HepG2 (cell line): Measurements from ENCODE around the gene THSD4. TPM values are rescaled to one million over a fixed set of nuclear protein-coding genes. Genes with fewer than 3 reads are reported as not detected.

Experiments used
- ATAC-seq: fragments of 200-7000 bp; cut with Tn5 transposase; 3 replicates; pipeline ENCODE4 v1.9.1; 2020; ENCODE audit warnings: mild to moderate bottlenecking, moderate library complexity
- BruUV-seq: library from RNA; stranded (reverse); fragments of 400-500 nt; replicated peaks from 2 replicates; lab custom pipeline; 2021; lab: Mats Ljungman, UMichigan
- CTCF ChIA-PET: fragments of 300-600 bp; formaldehyde crosslinking; extraction: SDS; loops from one replicate; lab custom pipeline; 2021; ENCODE audit warnings: low total read pairs, inconsistent platforms, low intra/inter-chr PET ratio; lab: Yijun Ruan, JAX
- POLR2A ChIA-PET: fragments of 350-600 bp; sonication (Branson Sonifier 250); formaldehyde crosslinking; loops from one replicate; lab custom pipeline; 2020; ENCODE audit warnings: antibody characterized with exemption, inconsistent platforms; lab: Yijun Ruan, JAX
- DNase-seq: peaks from one replicate; pipeline ENCODE4 v3.0.0-alpha.2; 2015; ENCODE audit warnings: low spot score
- FAIRE-seq: peaks from 3 replicates; lab custom pipeline; 2011; peaks lifted over from hg19 to GRCh38; lab: Jason Lieb, UNC
- H2AFZ ChIP-seq: one replicate; pipeline ENCODE4 v1.6.1; 2011; ENCODE audit warnings: low read length, inconsistent platforms
- H3K27ac ChIP-seq: fragments of 300-600 bp; 3 replicates; pipeline ENCODE4 v1.8.0; 2011; ENCODE audit warnings: mixed run types, mild to moderate bottlenecking, mixed read lengths, low read length, inconsistent platforms; ENCODE audit not compliant: insufficient read depth; ENCODE audit errors: extremely low read length
- H3K27me3 ChIP-seq, 2 experiments: fragments of 200-600 bp in 1 of 2; 2 replicates in 1 of 2; 3 replicates in 1 of 2; pipeline versions ENCODE4 v1.6.0 to v1.8.0; 2011; ENCODE audit warnings: low read length in 2 of 2, mild to moderate bottlenecking in 2 of 2, moderate library complexity in 2 of 2, inconsistent platforms in 1 of 2; ENCODE audit not compliant: insufficient read depth in 2 of 2, control insufficient read depth in 1 of 2
- H3K36me3 ChIP-seq, 2 experiments: fragments of 200-600 bp in 1 of 2; replicated peaks in 1 of 2; 2 replicates in 1 of 2; 3 replicates in 1 of 2; pipeline versions ENCODE4 v1.5.1 to v1.8.0; 2011; ENCODE audit warnings: low read length in 2 of 2, inconsistent platforms in 1 of 2; ENCODE audit not compliant: insufficient read depth in 2 of 2, control insufficient read depth in 1 of 2
- H3K4me1 ChIP-seq: 2 replicates; pipeline ENCODE4 v1.5.1; 2012; ENCODE audit warnings: low read length, inconsistent platforms; ENCODE audit not compliant: insufficient read depth
- H3K4me2 ChIP-seq: 2 replicates; pipeline ENCODE4 v1.6.0; 2011; ENCODE audit warnings: low read depth, low read length, inconsistent platforms
- H3K4me3 ChIP-seq, 3 experiments: fragments of 200-600 bp in 1 of 3; sonication (generic), shearing (Covaris generic) in 1 of 3; replicated peaks in 1 of 3; 2 replicates each; pipeline ENCODE4 v1.5.1; 2011 to 2016; ENCODE audit warnings: low read length in 3 of 3, inconsistent platforms in 2 of 3, low read depth in 2 of 3, mild to moderate bottlenecking in 2 of 3, control low read depth in 1 of 3, mixed read lengths in 1 of 3; ENCODE audit not compliant: insufficient read depth in 1 of 3
- H3K79me2 ChIP-seq: one replicate; pipeline ENCODE4 v1.6.1; 2011; ENCODE audit warnings: low read length, inconsistent platforms; ENCODE audit not compliant: insufficient read depth
- H3K9ac ChIP-seq: 2 replicates; pipeline ENCODE4 v1.6.0; 2011; ENCODE audit warnings: mild to moderate bottlenecking, low read depth, low read length, inconsistent platforms; ENCODE audit not compliant: insufficient read depth
- H3K9me3 ChIP-seq: 2 replicates; pipeline ENCODE4 v1.5.1; 2012; ENCODE audit warnings: mild to moderate bottlenecking, low read length
- H4K20me1 ChIP-seq: 2 replicates; pipeline ENCODE4 v1.6.0; 2011; ENCODE audit warnings: inconsistent platforms, mild to moderate bottlenecking, low read length, moderate library complexity; ENCODE audit not compliant: insufficient read depth
- ETV5 ChIP-seq: IDR thresholded peaks from 2 replicates; pipeline ENCODE4 v1.6.1; 2018; ENCODE audit warnings: missing biosample characterization, missing genetic modification reagents, inconsistent platforms, borderline replicate concordance
- NFYC ChIP-seq: IDR thresholded peaks from 2 replicates; pipeline ENCODE4 v1.6.1; 2016; ENCODE audit warnings: missing genetic modification reagents, missing compliant biosample characterization
- PLRG1 ChIP-seq: fragments of 450-650 bp; conservative IDR thresholded peaks from 2 replicates; pipeline ENCODE4 v1.6.1; 2016
- ZEB1 ChIP-seq: IDR thresholded peaks from 2 replicates; pipeline ENCODE4 v1.6.1; 2012; ENCODE audit warnings: mild to moderate bottlenecking, low read depth, inconsistent platforms; ENCODE audit not compliant: insufficient replicate concordance
- ZFP36 ChIP-seq: fragments of 150-350 bp; IDR thresholded peaks from 2 replicates; pipeline ENCODE4 v1.6.1; 2018; ENCODE audit warnings: borderline replicate concordance, low read length, low read depth; ENCODE audit not compliant: partially characterized antibody
- ZNF121 ChIP-seq: sonication (generic); formaldehyde crosslinking; IDR thresholded peaks from 2 replicates; pipeline ENCODE4 v1.5.0; 2020; ENCODE audit warnings: mild to moderate bottlenecking, missing genetic modification reagents
- ZNF317 ChIP-seq: sonication (generic); formaldehyde crosslinking; IDR thresholded peaks from 2 replicates; pipeline ENCODE4 v1.5.0; 2020; ENCODE audit warnings: mild to moderate bottlenecking, missing genetic modification reagents
- ZNF431 ChIP-seq: sonication (generic); formaldehyde crosslinking; IDR thresholded peaks from 2 replicates; pipeline ENCODE4 v1.9.0; 2022; ENCODE audit warnings: missing genetic modification reagents, low read depth, mild to moderate bottlenecking, borderline replicate concordance
- WGBS: methylation state at CpG from one replicate; pipeline ENCODE4 v1.1.6; 2017; ENCODE audit warnings: low lambda C conversion rate; 5-methylcytosine and 5-hydroxymethylcytosine counted together
- in situ Hi-C: cut with HindIII; loops from 2 replicates; pipeline ENCODE4 v1.10.0; 2017; ENCODE audit warnings: low pct_unique_long_range_greater_than_20kb; ENCODE audit not compliant: extremely low pct_ligation_motif_present
- intact Hi-C: fragments of 100-400 bp; cut with micrococcal nuclease; formaldehyde crosslinking; loops from one replicate; pipeline ENCODE4 v1.10.0; 2022; ENCODE audit not compliant: unreplicated experiment
- polyA plus RNA-seq, 8 experiments: library from polyadenylated mRNA; depleted of rRNA in 3 of 8; stranded (reverse) in 7 of 8; unstranded in 1 of 8; fragments of >200 nt; fragmentation: Illumina TruSeq in 4 of 8; extraction: Trizol in 4 of 8; gene quantifications; 2 replicates each; pipeline versions ENCODE4 v1.2.1 to v1.2.3, GENCODE V29; 2011 to 2016; ENCODE audit warnings: low read depth in 4 of 8, missing spikeins in 1 of 8, mixed read lengths in 1 of 8; ENCODE audit not compliant: insufficient read depth in 1 of 8
- total RNA-seq, 5 experiments: library from RNA; depleted of rRNA; stranded (reverse); fragments of >200 nt; fragmentation: Illumina TruSeq; extraction: Trizol; gene quantifications; 2 replicates each; pipeline ENCODE4 v1.2.3, GENCODE V29; 2016; ENCODE audit warnings: low read depth in 1 of 5
- TF ChIP-seq, protein P1 (sequence below): IDR thresholded peaks from 2 replicates; pipeline ENCODE4 v1.6.1; 2016; ENCODE audit warnings: missing compliant biosample characterization, missing genetic modification reagents, borderline replicate concordance

The THSD4 gene
- total and polyA plus RNA-seq, 2 of the 13 experiments (the other 11 are each of a cell fraction or from before 2014, with no cell fraction given): 0.07 to 0.21 TPM

DNA sequence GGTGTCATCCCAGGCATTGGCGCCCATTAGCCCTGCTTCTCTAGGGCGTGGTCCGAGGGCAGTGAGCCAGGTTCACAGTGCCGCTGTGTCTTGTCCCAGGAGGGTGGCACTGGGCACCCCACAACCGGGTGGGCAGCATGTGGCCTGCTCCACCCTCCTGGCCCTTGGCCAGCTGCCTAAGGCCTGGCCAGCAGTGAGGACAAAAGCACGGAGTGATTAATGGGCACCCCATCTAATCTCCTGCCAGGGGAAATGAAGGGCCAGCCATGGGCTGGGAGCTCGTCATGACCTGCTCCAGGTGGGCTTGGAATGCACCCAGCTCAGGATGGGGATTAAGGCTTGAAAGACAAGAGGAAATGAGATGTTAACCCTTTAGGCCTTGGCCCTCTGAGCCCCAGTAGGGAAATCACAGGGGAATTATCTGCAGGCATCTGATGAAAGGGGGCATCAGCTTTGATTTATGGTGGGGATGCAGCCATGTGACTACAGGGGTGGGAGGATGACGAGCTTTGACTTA, 5.2 kb downstream of the THSD4 start (continued):
- TF ChIP-seq, protein P1, sequence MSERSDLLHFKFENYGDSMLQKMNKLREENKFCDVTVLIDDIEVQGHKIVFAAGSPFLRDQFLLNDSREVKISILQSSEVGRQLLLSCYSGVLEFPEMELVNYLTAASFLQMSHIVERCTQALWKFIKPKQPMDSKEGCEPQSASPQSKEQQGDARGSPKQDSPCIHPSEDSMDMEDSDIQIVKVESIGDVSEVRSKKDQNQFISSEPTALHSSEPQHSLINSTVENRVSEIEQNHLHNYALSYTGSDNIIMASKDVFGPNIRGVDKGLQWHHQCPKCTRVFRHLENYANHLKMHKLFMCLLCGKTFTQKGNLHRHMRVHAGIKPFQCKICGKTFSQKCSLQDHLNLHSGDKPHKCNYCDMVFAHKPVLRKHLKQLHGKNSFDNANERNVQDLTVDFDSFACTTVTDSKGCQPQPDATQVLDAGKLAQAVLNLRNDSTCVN: no peak
- TF ChIP-seq ZNF121 (CRISPR knock-in tag) (no peak), ZEB1 (no peak), ZFP36 (no peak), ZNF317 (no peak), ZNF431 (CRISPR knock-in tag) (no peak)
- TF ChIP-seq, all 625 proteins: peak for 0

DNA sequence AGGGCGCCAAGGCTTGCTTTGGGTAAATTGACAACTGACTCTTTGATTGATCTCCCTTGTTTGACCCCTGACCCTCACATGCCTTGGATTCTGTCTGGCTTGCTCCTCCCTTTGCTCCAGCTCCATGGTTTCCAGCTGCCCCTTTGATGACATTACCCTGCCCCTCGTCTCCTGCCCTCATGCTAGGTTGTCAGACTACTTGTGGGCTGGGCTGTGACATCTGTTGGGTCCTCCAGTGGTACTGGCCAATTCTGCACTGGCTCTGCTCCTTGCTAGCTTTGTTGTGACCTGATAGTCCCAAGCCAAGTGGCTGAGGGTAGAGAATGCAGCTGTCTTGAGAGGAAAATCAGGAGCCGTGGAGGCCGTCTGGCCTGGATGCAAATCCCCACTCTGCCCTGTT, 6.2 kb downstream of the THSD4 start:
- DNase-seq (no peak), FAIRE-seq (no peak), ATAC-seq (no peak)
- H3K4me2 ChIP-seq: no peak overlapping the region
- H2AFZ ChIP-seq: no peak overlapping the region
- H3K79me2 ChIP-seq: no peaks in the 10 kb centered on the region
- no TSS peak for BruUV-seq
- H3K9ac ChIP-seq: no peak overlapping the region
- no peak overlapping the region for H3K4me3 ChIP-seq
- no peaks in the 10 kb centered on the region for H3K4me1 ChIP-seq
- 24% methylated on average over 3 of the region's 4 CpGs for WGBS
- CTCF ChIA-PET: no interaction called here
- H3K27me3 ChIP-seq: peaks cover 1 to 22% of the 10 kb centered on the region in 2 experiments; a peak in 4 of 5 replicates
- POLR2A ChIA-PET: no interaction called here
- H3K36me3 ChIP-seq: no peaks in the 10 kb centered on the region
- in situ Hi-C loops (no loop called here), intact Hi-C loops (no loop called here)
- no peaks in the 10 kb centered on the region for H3K9me3 ChIP-seq
- TF ChIP-seq ETV5 (CRISPR knock-in tag) (no peak), NFYC (no peak), PLRG1 (no peak)
- no peak overlapping the region for H3K27ac ChIP-seq
- no peaks in the 10 kb centered on the region for H4K20me1 ChIP-seq
